GM12864 (cell line): ENCODE measurements around the gene TIE1.

Experiments used
- DNase-seq: peaks from one replicate; pipeline ENCODE4 v3.0.0-alpha.2; 2011; ENCODE audit warnings: low read depth
- H3K4me3 ChIP-seq: 2 replicates; pipeline ENCODE4 v1.5.1; 2011; ENCODE audit warnings: mild to moderate bottlenecking, low read depth, low read length, control low read depth
- TF ChIP-seq, protein P1 (sequence below): IDR thresholded peaks from 2 replicates; pipeline ENCODE4 v1.5.1; 2011; ENCODE audit warnings: low read depth, mild to moderate bottlenecking, moderate library complexity, low read length, control low read depth, inconsistent platforms; ENCODE audit errors: missing control alignments

Gene TIE1

DNA sequence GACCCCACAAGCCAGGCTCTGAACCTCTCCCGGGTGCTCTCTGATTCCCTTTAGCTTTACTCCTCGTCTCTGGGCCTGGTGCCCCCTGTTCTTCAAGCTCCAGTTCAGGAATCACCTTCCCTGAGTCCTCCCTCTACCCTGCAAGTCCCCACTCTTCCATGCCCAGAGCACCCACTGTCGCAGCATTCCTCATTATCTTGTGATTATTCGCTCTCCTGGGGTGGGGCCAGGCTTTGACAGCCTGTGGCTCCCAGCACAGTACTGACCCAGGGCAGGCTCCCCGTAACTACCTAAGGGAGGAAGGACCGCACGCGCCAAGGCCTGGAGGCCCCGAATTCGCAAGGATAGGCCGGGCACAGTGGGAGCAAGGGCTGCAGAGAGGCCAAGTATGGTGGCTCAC lies 14.7 kb upstream of the TIE1 start:
- H3K4me3 ChIP-seq, result no peak overlapping the region
- TF ChIP-seq, protein P1, sequence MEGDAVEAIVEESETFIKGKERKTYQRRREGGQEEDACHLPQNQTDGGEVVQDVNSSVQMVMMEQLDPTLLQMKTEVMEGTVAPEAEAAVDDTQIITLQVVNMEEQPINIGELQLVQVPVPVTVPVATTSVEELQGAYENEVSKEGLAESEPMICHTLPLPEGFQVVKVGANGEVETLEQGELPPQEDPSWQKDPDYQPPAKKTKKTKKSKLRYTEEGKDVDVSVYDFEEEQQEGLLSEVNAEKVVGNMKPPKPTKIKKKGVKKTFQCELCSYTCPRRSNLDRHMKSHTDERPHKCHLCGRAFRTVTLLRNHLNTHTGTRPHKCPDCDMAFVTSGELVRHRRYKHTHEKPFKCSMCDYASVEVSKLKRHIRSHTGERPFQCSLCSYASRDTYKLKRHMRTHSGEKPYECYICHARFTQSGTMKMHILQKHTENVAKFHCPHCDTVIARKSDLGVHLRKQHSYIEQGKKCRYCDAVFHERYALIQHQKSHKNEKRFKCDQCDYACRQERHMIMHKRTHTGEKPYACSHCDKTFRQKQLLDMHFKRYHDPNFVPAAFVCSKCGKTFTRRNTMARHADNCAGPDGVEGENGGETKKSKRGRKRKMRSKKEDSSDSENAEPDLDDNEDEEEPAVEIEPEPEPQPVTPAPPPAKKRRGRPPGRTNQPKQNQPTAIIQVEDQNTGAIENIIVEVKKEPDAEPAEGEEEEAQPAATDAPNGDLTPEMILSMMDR, result no peak
- DNase-seq, result no peak

DNA sequence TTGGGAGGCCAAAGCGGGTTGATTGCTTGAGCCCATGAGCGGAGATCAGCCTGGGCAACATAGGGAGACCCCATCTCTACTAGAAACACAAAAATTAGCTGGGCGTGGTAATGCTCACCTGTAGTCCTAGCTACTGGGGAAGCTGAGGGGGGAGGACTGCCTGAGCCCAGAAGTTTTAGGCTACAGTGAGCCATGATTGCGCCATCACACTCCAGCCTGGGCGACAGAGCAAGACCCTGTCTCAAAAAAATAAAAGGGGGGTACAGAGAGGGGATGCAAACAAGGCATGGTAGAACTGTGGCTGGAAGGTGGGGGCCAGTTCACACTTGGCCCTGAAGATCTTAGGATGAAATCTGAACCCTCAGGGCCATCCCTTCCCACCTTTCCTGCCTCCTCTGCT lies 14.2 kb upstream of the TIE1 start:
- DNase-seq, result no peak
- TF ChIP-seq, protein P1, result no peak
- no peak overlapping the region for H3K4me3 ChIP-seq

DNA sequence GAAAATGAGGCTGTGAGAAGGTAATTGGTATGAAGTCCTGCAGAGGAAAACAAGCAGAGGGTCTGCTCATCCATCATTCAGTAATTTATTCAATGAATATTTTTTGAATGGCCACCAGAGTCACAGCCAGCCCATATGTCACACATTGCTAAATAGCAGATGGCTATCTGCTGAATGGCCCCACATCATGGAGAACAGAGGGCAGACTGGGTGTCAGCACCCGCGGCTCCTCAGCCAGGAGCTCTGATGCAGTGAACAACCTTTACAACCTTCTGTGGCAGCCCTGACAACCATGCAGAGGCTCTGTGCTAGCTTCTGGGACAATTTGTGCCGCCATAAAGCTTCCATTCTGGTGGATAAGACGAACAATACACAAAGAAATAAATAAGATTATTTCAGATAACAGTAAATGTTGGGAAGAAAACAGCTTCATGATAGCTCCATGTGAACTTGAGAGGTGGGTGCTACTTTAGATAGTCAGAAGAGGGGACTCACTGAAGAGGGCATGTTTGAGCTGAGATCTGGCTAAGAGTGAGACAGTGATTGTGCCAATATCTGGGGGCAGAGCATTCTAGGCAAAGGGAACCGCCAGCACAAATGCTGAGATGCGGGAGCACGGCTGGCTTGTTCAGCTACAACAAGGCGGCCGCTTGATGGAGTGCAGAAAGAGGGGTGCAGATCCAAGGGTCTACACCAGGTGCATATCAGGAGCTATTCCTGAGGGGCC lies 12.6 kb upstream of the TIE1 start:
- no peak for DNase-seq
- TF ChIP-seq, protein P1, result no peak
- H3K4me3 ChIP-seq, result no peak overlapping the region

DNA sequence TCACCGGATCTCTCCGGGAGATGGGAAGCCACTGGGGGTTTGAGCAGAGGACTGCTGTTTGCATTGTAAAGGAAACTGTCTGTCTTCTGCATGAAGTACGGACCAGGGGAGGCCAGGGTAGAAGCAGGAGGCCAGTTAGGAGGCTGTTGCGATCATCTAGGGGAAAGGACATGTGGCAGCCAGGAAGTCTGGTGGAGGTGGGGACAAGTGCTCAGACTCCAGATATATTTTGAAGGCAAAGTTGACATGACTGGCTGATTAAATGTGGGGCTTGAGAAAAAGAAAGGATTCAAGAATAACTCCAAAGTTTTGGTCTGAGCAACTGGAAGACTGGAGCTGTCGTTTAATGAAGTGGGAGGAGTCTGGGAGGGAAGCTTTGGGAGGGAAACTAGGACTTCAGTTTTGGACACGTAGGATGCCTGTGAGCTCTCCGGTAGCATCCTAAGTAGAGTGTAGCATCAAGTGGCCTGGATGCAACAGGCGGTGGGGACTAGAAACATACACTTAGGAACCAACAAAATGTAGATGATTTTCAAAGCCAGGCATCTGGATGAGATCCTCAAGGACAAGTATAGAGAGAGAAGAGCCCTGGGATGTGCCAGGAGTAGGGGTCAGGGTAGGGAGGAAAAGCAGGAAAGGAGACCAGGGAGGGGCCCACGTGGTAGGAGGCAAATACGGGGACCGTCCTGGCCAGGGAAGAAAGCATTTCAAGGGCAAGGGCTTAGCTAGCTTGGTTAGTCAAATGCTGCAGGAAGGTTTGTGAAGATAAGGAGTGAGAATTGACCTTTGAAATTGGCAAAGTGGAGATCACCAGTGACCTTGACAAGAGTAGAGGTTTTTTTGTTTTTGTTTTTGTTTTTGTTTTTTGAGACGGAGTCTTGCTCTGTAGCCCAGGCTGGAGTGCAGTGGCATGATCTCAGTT lies 11.7 kb upstream of the TIE1 start:
- H3K4me3 ChIP-seq, result no peak overlapping the region
- DNase-seq, result no peak
- TF ChIP-seq, protein P1, result no peak

DNA sequence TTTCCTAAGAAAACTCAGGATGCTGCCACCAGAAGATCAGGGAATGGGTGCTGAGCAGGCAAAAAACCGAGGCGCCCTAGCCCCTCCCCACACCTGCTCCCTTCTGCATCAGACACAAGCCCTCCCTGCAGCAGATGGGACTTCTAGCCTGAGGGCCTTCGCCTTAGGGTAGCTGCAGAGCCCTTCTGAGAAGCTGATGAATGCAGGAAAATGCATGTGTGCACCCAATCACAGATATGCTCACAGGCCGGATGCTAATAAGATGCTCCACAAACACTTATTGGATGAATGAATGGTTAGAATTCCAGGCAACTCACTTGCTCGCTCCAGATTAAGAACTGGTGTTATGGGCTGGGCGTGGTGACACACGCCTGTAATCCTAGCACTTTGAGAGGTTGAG lies 8.6 kb upstream of the TIE1 start:
- TF ChIP-seq, protein P1, result no peak
- DNase-seq, result no peak

DNA sequence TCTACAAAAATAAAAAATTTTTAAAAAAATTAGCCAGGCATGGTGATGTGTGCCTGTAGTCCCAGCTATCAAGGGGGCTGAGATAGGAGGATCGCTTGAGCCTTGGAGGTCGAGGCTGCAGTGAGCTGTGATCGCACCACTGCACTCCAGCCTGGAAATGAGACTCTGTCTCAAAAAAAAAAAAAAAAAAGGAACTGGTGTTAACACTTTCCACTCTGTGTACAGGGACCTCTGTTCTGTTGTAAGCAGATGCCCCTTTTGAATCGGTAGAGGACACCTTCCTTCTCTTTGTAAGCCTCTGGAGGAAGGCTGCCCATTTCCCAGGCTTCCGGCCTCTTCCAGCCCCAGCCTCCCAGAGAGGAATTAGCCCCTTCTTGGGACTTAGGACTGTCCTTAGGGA lies 8.1 kb upstream of the TIE1 start:
- no peak overlapping the region for H3K4me3 ChIP-seq
- DNase-seq, result no peak
- TF ChIP-seq, protein P1, result no peak

More for the DNA sequence above, 8.6 kb upstream of the TIE1 start:
- no peak overlapping the region for H3K4me3 ChIP-seq
